H1 (cell line): ENCODE data around the gene TRMT10B. TPM values are rescaled to one million over a fixed set of nuclear protein-coding genes. Genes with fewer than 3 reads are reported as not detected.
A peak's percentile ranks its signal among the peaks of the same experiment; 100 is the strongest.

Experiments used
- BACH1 ChIP-seq: IDR thresholded peaks from 2 replicates; pipeline ENCODE4 v1.6.1; 2012; ENCODE audit warnings: low read length, improper control_type of control experiment
- CHD1 ChIP-seq: IDR thresholded peaks from 2 replicates; pipeline ENCODE4 v1.6.1; 2012; ENCODE audit warnings: low read depth, low read length, improper control_type of control experiment
- CHD2 ChIP-seq: IDR thresholded peaks from 2 replicates; pipeline ENCODE4 v1.6.1; 2012; ENCODE audit warnings: low read length, improper control_type of control experiment
- CTBP2 ChIP-seq: IDR thresholded peaks from 2 replicates; pipeline ENCODE4 v1.7.0; 2011; ENCODE audit warnings: borderline replicate concordance, mild to moderate bottlenecking, moderate library complexity, mixed read lengths, low read length; ENCODE audit not compliant: insufficient read depth, insufficient read length
- EP300 ChIP-seq, 2 experiments: IDR thresholded peaks; 1 replicate in 1 of 2; 2 replicates in 1 of 2; pipeline ENCODE4 v1.6.1; 2011 to 2012; ENCODE audit warnings: low read depth in 2 of 2, low read length in 2 of 2, mild to moderate bottlenecking in 2 of 2, borderline replicate concordance in 1 of 2, inconsistent platforms in 1 of 2, moderate library complexity in 1 of 2
- JUND ChIP-seq: IDR thresholded peaks from 2 replicates; pipeline ENCODE4 v1.6.1; 2011; ENCODE audit warnings: mild to moderate bottlenecking, improper control_type of control experiment, low read length
- POLR2A ChIP-seq, 2 experiments: IDR thresholded peaks; 1 replicate in 1 of 2; 2 replicates in 1 of 2; pipeline ENCODE4 v1.6.1; 2011; ENCODE audit warnings: low read depth in 2 of 2, low read length in 2 of 2, mild to moderate bottlenecking in 2 of 2; ENCODE audit errors: control extremely low read depth in 1 of 2
- TCF12 ChIP-seq: IDR thresholded peaks from 2 replicates; pipeline ENCODE4 v1.6.1; 2011; ENCODE audit warnings: low read depth, mild to moderate bottlenecking, low read length
- polyA plus RNA-seq, 7 experiments: library from polyadenylated mRNA; depleted of rRNA in 3 of 7; stranded (reverse) in 5 of 7; unstranded in 2 of 7; fragments of >200 nt in 5 of 7; fragments of 200-250 nt in 2 of 7; gene quantifications; 1 replicate in 5 of 7; 2 replicates in 1 of 7; 4 replicates in 1 of 7; pipeline versions ENCODE4 v1.2.1 to v1.2.3, GENCODE V29; 2011 to 2013; ENCODE audit warnings: missing spikeins in 2 of 7, mixed read lengths in 2 of 7
- total RNA-seq: library from RNA; stranded (reverse); fragmentation: NEBNext Ultra II Directional; extraction: Animal tissue kit (Norgen Biotek cat#: 25700); gene quantifications from 2 replicates; pipeline ENCODE4 v1.2.1, GENCODE V29; 2021
- TF ChIP-seq, protein P1 (sequence below): IDR thresholded peaks from 2 replicates; pipeline ENCODE4 v1.6.1; 2012; ENCODE audit warnings: inconsistent platforms

TRMT10B gene
- total and polyA plus RNA-seq, 2 of the 8 experiments (the other 6 are each of a cell fraction or from before 2014, with no cell fraction given) = 2.4 to 4.5 TPM

DNA sequence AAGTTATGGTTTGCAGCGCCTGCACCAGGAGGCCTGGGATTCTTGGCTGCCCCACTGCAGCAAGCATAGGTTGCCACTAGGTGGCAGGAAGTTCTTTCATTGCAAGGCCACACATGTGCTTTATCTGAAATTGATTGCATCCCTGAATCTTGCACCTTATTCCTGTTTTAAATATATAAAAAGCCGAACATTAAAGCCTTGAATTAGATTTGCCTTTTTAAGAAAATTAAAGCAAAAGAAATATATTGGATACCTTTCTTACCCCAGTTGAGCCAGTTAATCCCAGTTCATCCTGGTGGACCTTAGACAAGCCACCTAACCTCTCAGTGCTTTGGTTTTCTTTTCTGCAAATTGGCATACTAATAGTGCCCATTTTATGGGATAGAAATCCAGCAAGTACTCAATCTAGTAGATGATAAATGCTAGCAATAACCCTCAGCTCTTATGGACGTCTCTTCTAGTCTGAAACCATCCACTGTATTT, 6.3 kb upstream of the TRMT10B start (continued):
- TF ChIP-seq CTBP2 (no peak), CHD2 (no peak), POLR2A (IDR thresholded peaks at IDR 0.05; ENCODE audit: control extremely low read depth in 1 of 2, low read depth in 2 of 2, low read length in 2 of 2) (no peak), CHD1 (no peak), JUND (no peak), TCF12 (no peak), EP300 (IDR thresholded peaks at IDR 0.05; ENCODE audit: borderline replicate concordance in 1 of 2, low read depth in 2 of 2, low read length in 2 of 2) (no peak), BACH1 (no peak)
- TF ChIP-seq, protein P1, sequence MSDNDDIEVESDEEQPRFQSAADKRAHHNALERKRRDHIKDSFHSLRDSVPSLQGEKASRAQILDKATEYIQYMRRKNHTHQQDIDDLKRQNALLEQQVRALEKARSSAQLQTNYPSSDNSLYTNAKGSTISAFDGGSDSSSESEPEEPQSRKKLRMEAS = peak; percentile 80
